BE2C (cell line): ENCODE results near the gene TAF6.

Experiments
- DNase-seq: peaks from one replicate; pipeline ENCODE4 v3.0.0-alpha.2; 2020
- H3K27me3 ChIP-seq: fragments of 250-450 bp; sonication (Bioruptor Pico); 2 replicates; pipeline ENCODE4 v1.5.1; 2020; ENCODE audit warnings: mild to moderate bottlenecking
- H3K36me3 ChIP-seq: fragments of 250-450 bp; sonication (Bioruptor Pico); 2 replicates; pipeline ENCODE4 v1.5.1; 2020; ENCODE audit warnings: mild to moderate bottlenecking
- H3K4me1 ChIP-seq: fragments of 250-450 bp; sonication (Bioruptor Pico); 2 replicates; pipeline ENCODE4 v1.5.1; 2020
- H3K4me3 ChIP-seq: 2 replicates; pipeline ENCODE4 v1.5.1; 2011; ENCODE audit warnings: low read depth, low read length
- H3K9me3 ChIP-seq: fragments of 250-450 bp; sonication (Bioruptor Pico); 2 replicates; pipeline ENCODE4 v1.5.1; 2020
- TF ChIP-seq, protein P1 (sequence below): IDR thresholded peaks from 2 replicates; pipeline ENCODE4 v1.5.1; 2012; ENCODE audit warnings: mild to moderate bottlenecking, low read depth, low read length

TAF6 gene

DNA sequence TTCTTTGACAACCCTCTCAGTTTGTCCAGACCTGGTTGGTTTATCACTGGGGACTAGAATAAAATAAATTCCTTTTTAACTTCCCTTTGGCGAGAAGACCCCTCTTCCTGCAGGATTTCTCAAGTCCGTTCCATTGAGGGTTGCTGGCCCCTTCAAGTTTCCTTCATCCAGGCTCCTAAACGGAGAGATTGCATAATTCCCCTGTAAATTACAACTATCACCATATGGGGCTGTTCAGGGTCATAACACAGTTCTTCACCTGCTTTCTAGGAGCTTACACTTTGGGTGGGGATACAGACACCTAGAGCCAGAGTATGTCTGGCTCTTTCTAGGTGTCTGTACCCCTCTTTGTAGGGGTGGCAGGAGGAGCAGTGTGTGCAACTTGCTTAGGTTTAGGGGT lies 33.6 kb downstream of the TAF6 start:
- no peaks in the 10 kb centered on the region for H3K9me3 ChIP-seq
- H3K4me1 ChIP-seq = 0 out of 2 replicates have a peak, but pooled peaks cover 2% of the 10 kb centered on the region
- H3K36me3 ChIP-seq = peaks cover 9% of the 10 kb centered on the region
- DNase-seq = no peak
- H3K27me3 ChIP-seq = no peaks in the 10 kb centered on the region
- H3K4me3 ChIP-seq = no peak overlapping the region
- TF ChIP-seq, protein P1, sequence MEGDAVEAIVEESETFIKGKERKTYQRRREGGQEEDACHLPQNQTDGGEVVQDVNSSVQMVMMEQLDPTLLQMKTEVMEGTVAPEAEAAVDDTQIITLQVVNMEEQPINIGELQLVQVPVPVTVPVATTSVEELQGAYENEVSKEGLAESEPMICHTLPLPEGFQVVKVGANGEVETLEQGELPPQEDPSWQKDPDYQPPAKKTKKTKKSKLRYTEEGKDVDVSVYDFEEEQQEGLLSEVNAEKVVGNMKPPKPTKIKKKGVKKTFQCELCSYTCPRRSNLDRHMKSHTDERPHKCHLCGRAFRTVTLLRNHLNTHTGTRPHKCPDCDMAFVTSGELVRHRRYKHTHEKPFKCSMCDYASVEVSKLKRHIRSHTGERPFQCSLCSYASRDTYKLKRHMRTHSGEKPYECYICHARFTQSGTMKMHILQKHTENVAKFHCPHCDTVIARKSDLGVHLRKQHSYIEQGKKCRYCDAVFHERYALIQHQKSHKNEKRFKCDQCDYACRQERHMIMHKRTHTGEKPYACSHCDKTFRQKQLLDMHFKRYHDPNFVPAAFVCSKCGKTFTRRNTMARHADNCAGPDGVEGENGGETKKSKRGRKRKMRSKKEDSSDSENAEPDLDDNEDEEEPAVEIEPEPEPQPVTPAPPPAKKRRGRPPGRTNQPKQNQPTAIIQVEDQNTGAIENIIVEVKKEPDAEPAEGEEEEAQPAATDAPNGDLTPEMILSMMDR = no peak

DNA sequence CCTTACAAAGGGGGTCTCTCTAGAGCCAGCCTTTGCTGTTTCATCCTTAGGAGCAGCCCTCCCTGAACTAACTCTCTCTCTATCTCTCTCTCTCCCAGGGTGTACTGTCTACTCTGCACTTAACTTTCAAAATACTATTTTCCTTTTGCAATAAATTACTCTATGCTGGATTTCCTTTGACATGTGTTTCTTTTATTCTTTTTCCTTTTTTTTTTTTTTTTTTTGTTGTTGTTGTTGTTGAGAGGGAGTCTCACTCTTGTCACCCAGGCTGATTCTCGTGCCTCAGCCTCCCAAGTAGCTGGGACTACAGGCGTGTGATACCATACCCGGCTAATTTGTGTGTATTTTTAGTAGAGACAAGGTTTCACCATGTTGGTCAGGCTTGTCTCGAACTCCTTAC lies 36.2 kb downstream of the TAF6 start:
- DNase-seq = no peak
- Histone ChIP-seq H3K9me3 (no peaks in the 10 kb centered on the region), H3K27me3 (no peaks in the 10 kb centered on the region), H3K4me3 (no peak overlapping the region), H3K4me1 (0 out of 2 replicates have a peak, but pooled peaks cover 2% of the 10 kb centered on the region), H3K36me3 (peaks cover 29% of the 10 kb centered on the region)
- TF ChIP-seq, protein P1 = no peak

DNA sequence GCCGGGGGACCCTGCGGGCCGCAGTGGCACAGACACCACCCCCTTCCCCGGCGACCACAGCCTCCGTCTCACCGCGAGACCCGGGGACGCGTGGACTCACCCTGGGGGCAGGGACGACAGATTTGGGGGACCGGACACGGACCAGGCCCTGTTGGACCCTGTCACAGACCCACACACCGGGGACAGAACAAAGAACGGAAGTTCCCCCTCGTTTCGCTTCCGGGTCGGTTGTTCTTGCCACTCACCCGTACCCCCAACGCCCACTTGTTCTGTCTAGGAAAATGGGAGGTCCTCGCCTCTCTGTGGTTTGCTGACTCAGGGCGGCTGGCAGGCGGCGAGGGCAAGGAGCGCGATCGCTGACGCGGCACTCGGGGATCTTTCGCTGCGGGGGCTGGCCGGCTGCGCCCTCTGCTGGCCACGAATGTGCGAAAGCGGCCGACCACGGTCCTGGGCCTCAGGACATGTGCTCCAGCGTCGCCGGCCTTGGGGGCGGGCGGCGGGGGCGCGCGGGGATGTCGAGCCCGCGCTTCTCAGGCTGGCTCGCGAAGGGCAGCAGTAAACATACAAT lies 37.5 kb downstream of the TAF6 start, which contains the start of gene ZNF3:
Gene ZNF3, minus strand, starts transcription at position 189 of the 568 bp plus-strand sequence. CDS start 4,366 bp downstream, outside the sequence.
- Histone ChIP-seq H3K9me3 (no peaks in the 10 kb centered on the region), H3K36me3 (peaks cover 42% of the 10 kb centered on the region), H3K4me3 (peak within 1 kb of the TSS; percentile 94), H3K4me1 (no peaks in the 10 kb centered on the region), H3K27me3 (no peaks in the 10 kb centered on the region)
- TF ChIP-seq, protein P1 = peak; percentile 80
- DNase-seq = peak; percentile 98

DNA sequence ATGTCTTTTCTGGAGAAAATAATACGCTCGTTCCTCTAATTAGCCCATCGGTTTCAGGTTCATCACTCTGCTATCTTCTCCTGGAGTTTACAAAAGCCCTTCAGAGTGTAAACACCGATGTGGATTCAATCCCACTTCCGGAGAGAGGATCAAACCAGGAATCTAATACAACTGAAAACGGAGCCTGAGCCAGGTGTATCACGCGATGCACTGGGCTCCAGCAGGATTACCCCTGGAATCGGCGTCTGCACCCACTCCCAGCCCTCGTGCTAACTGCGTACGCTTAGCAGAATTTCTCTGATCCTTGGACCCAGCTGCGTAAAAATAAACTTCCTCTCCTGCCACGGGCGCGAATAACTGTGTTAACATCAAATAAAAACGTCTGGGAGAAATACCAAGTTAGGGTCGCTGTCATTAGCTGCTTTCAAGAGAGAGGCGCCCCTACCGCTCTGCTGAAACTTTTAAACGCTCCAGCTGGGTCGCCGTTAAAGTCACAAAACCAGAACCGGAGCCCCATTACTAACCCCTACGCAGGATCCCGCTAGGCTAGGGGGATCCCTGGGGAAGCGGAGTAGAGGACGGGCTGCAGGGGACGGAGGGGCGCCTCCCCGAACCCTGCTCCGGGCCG lies 38.1 kb downstream of the TAF6 start:
- Histone ChIP-seq H3K27me3 (no peaks in the 10 kb centered on the region), H3K9me3 (no peaks in the 10 kb centered on the region), H3K4me3 (peak overlapping the region; percentile 94), H3K4me1 (no peaks in the 10 kb centered on the region), H3K36me3 (peaks cover 48% of the 10 kb centered on the region)
- DNase-seq = no peak
- TF ChIP-seq, protein P1 = no peak

DNA sequence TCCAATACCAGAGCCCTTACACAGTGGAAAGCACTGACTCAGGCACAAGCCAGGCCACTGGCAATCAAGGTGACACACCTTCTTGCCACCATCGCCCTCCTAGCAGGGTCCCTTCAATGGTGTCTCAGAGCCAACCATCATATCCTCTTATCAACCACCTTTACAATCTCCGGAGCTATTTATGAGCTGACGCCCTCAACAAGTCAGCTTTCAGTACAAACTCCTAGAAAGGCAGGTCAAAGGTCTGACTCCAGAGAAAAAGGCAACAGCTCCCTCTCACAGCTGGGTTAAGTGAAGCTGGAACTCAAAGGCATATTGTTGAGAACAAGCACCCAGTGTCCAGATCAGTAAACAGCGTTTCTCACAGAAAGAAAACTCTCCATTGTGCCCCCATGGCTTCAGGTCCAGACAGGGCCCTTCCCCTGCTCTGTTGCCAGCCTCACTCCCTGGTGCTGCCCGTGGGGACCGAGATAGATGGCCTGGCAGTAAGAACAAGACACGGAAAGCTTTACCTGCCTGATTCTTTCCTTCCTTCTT lies 40.1 kb downstream of the TAF6 start:
- Histone ChIP-seq H3K36me3 (peaks cover 67% of the 10 kb centered on the region), H3K27me3 (no peaks in the 10 kb centered on the region), H3K9me3 (no peaks in the 10 kb centered on the region), H3K4me3 (no peak overlapping the region), H3K4me1 (no peaks in the 10 kb centered on the region)
- DNase-seq = no peak
- TF ChIP-seq, protein P1 = no peak

DNA sequence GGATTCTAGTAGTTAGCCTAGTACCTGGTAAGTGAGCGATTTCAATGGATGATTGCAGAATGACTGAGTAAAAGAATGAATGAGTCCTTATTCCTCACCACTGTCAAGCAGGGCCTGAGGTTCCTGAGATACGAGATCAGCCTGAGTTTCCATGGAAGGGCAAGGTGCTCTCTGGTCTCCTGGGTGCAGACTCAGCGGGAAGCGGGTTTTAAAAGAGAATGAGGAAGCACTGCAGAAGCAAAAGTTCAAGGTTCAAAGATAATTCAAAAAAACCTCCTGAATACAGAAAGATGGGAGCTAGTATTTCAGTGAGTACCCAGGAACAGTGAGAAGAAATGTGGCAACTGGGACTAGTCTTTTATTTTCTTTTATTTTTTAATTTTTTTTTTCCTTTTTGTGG lies 42.0 kb downstream of the TAF6 start:
- TF ChIP-seq, protein P1 = no peak
- peaks cover 5% of the 10 kb centered on the region; the same call in 1 of the 2 replicates for H3K9me3 ChIP-seq
- H3K36me3 ChIP-seq = peaks cover 86% of the 10 kb centered on the region
- H3K4me1 ChIP-seq = no peaks in the 10 kb centered on the region
- no peaks in the 10 kb centered on the region for H3K27me3 ChIP-seq
- DNase-seq = no peak
- H3K4me3 ChIP-seq = no peak overlapping the region
